ES-I3 (cell line): ENCODE data around the gene PRKAA1.
"Not testable (repeated sequence)": the region's sequence is repeated elsewhere in the genome, so short reads cannot be mapped to it uniquely, and the experiment has no call there.

Experiments
- H3K36me3 ChIP-seq: 2 replicates; pipeline ENCODE4 v1.6.1; 2013; ENCODE audit warnings: mild to moderate bottlenecking, low read length, control low read depth, moderate library complexity; ENCODE audit not compliant: insufficient read depth
- H3K4me1 ChIP-seq: 2 replicates; pipeline ENCODE4 v1.6.1; 2013; ENCODE audit warnings: mild to moderate bottlenecking, control low read depth, low read length; ENCODE audit not compliant: insufficient read depth
- H3K9ac ChIP-seq: 2 replicates; pipeline ENCODE4 v1.6.1; 2013; ENCODE audit warnings: low read depth, mild to moderate bottlenecking, low read length, moderate library complexity
- H3K9me3 ChIP-seq: 2 replicates; pipeline ENCODE4 v1.6.1; 2013; ENCODE audit warnings: mild to moderate bottlenecking, low read length, moderate library complexity; ENCODE audit not compliant: control insufficient read depth, insufficient read depth

The PRKAA1 gene

DNA sequence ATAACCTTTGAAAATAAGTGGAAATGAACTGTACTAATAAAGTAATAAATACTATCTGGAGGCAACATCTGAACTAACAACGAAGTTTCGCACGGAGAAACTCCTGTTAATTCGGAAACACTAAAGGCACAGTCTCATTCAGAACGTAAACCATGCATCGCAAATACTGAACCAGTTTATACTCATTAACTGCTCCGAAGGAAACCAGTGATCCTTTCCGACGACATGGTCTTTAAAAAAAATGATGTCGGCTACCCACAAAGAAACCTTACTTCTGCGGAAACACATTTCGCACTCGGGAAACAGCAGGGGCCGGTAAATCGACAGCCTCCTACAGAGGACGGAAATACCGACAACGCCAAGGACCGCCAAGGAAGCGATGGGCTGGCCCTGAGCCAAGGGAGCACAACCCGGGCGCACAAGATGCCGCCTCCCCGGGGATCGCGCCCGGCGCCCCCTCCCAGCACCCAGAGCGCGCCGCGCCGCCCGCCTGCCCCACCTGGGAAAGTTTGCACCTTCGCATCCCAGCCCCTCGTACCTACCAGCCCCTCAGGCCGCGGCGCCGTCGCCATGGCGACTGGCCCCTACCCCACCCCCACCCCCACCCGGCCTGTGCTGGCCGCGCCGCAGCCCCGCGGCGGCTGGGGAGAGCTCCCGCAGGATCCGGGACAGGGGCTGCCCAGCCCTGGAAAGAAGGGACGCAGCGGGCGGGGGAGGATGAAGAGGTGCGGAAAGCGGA lies 732 bp downstream of the PRKAA1 start:
- Histone ChIP-seq H3K9me3 (0 out of 2 replicates have a peak, but pooled peaks cover 2% of the 10 kb centered on the region), H3K4me1 (peaks cover 9% of the 10 kb centered on the region; the same call in 1 of the 2 replicates), H3K9ac (peak overlapping the region; percentile 62), H3K36me3 (no peaks in the 10 kb centered on the region)

DNA sequence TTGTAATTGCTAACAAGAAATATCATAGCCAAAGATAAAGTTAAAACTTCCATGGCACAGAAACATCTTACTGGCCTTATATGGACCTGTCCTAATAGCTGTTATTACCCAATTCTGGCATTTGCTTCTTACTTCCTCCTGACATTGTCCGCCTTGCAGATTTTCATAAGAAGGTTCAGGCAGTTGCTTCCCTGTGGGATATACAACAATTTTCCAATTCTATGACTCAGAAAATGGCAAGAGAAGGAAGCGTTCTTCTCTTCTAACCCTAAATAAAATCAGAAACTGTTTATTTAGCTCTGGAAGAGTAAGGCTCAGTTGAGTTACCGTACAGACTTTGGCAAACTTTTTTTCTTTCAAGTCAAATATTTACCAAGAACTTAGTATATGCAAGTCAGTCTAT lies 1.7 kb downstream of the PRKAA1 start:
- H3K9ac ChIP-seq: 0 out of 2 replicates have a peak overlapping the region, but pooled peaks have one; percentile 62
- peaks cover 3% of the 10 kb centered on the region; the same call in 1 of the 2 replicates for H3K4me1 ChIP-seq
- H3K36me3 ChIP-seq: no peaks in the 10 kb centered on the region
- 0 out of 2 replicates have a peak, but pooled peaks cover 2% of the 10 kb centered on the region for H3K9me3 ChIP-seq

DNA sequence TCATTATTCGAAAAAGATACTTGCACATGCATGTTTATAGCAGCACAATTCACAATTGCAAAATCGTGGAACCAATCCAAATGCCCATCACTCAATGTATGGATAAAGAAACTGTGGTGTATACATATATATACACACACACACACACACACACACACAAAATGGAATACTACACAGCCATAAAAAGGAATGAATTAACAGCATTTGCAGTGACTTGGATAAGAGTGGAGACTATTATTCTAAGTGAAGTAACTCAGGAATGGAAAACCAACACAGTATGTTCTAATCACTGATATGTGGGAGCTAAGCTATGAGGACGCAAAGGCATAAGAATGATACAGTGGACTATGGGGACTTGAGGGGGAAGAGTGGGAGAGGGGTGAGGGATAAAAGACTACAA lies 3.3 kb downstream of the PRKAA1 start:
- H3K9me3 ChIP-seq, H3K36me3 ChIP-seq, H3K4me1 ChIP-seq, H3K9ac ChIP-seq: not testable (repeated sequence)

- H3K9me3 ChIP-seq, H3K4me1 ChIP-seq, H3K9ac ChIP-seq, H3K36me3 ChIP-seq: not testable (repeated sequence)
Observed at GRCh38 chr5:40794340-40794739, 3.8 kb downstream of the PRKAA1 start.

- H3K9ac ChIP-seq, H3K9me3 ChIP-seq, H3K36me3 ChIP-seq, H3K4me1 ChIP-seq: not testable (repeated sequence)
Observed at GRCh38 chr5:40792691-40793090, 5.5 kb downstream of the PRKAA1 start.

DNA sequence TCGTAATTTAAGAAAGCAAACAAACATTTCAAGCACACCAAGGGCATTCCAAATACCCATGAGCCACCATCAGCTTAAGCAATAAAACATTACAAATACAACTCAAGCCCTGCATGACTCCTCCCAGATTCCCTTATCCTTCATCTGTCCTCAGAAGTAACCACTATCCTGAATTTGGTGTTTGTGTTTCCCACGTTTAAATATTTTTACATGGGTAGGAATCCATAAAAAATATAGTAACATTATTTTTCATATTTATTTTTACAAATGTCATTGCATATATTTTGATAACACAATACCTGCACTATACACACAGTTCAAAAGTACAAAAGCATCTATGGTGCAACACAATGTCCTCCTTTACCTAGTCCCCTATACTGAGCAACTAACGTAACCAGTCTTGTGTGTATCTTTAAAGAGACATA lies 6.4 kb downstream of the PRKAA1 start:
- peaks cover 3% of the 10 kb centered on the region; the same call in 1 of the 2 replicates for H3K4me1 ChIP-seq
- H3K9ac ChIP-seq: no peak overlapping the region
- no peaks in the 10 kb centered on the region for H3K36me3 ChIP-seq
- no peaks in the 10 kb centered on the region for H3K9me3 ChIP-seq

DNA sequence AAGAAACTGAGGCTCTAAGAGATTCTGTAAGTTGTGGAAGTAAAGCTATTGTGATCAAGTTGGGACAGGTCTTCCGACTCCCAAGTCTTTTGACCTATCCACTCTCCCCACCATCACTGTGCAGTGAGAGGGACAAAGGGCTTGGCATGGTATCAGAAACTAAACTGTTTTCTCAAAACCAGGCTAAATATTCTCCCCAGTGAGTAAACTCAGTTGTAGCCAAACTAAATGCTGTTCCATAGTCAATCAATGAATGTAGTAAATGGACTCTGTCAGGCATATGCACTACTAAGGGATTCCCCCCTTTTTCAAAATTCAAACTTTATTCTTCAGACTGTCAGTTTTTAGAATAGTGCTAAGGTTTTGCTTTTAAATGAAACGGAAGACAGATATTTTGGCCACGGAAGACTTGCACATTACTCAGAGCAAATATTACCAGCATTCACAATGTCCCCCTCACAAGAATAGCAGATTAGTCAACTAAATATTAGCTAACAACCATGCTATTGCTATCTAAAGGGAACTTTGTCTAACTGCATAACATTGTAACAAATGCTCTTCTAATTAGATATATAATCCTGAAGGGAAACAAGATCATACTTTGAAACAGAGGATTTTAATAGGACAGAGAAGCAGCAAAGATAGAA lies 7.1 kb downstream of the PRKAA1 start:
- no peak overlapping the region for H3K9ac ChIP-seq
- H3K36me3 ChIP-seq: no peaks in the 10 kb centered on the region
- no peaks in the 10 kb centered on the region for H3K9me3 ChIP-seq
- H3K4me1 ChIP-seq: no peaks in the 10 kb centered on the region

GRCh38 chr5:40788941-40789340 lies 9.2 kb downstream of the PRKAA1 start:
- H3K4me1 ChIP-seq, H3K36me3 ChIP-seq, H3K9me3 ChIP-seq, H3K9ac ChIP-seq: not testable (repeated sequence)

DNA sequence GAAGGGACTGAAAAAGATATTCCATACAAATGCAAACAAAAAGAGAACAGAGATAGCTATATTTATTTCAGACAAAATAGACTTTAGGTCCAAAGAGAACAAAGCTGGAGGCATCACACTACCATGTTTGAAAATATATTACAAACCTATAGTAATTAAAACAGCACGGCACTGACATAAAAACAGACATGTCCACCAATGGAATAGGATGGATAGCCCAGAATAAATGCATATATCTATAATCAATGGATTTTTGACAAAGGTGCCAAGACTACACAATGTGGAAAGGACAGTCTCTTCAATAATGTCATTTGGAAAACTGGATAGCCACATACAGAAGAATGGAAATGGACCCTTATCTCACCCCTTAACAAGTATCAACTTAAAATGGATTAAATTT lies 10.2 kb downstream of the PRKAA1 start:
- no peaks in the 10 kb centered on the region for H3K4me1 ChIP-seq
- no peak overlapping the region for H3K9ac ChIP-seq
- H3K9me3 ChIP-seq: no peaks in the 10 kb centered on the region
- no peaks in the 10 kb centered on the region for H3K36me3 ChIP-seq

DNA sequence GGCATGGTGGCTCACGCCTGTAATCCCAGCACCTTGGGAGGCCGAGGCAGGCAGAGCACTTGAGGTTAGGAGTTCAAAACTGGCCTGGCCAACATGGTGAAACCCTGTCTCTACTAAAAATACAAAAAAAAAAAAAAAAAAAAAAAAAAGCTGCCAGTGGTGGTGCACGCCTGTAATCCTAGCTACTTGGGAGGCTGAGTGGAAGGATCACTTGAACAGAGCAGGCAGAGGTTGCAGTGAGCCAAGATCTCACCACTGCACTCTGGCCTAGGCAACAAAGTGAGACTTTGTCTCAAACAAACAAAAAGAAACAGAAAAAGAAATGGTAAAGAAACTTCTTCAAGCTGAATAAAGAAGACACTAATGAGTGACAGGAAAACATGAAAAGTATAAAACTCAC lies 11.5 kb downstream of the PRKAA1 start:
- H3K9ac ChIP-seq, H3K4me1 ChIP-seq, H3K9me3 ChIP-seq, H3K36me3 ChIP-seq: not testable (repeated sequence)

DNA sequence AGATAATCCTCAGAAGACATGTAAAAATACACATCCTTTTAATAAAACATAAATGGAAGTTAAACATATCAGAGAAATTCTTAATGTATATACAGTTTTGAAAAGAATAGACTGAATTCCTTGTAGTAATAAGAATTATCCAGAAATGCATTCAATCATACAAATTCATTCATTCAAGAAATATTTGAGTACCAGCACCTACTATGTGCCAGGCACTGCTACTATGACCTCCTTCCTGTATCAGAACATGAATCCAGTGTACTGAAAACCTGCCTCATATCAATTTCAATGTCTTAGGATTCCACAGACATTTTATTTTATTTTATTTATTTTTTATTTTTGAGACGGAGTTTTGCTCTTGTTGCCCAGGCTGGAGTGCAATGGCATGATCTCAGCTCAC lies 13.3 kb downstream of the PRKAA1 start:
- H3K4me1 ChIP-seq: no peaks in the 10 kb centered on the region
- no peaks in the 10 kb centered on the region for H3K9me3 ChIP-seq
- no peaks in the 10 kb centered on the region; the same call in 1 of the 2 replicates for H3K36me3 ChIP-seq
- no peak overlapping the region for H3K9ac ChIP-seq

- Histone ChIP-seq H3K4me1 (no peaks in the 10 kb centered on the region), H3K9ac (no peak overlapping the region), H3K36me3 (no peaks in the 10 kb centered on the region; the same call in 1 of the 2 replicates), H3K9me3 (no peaks in the 10 kb centered on the region)
Observed at GRCh38 chr5:40784027-40784653, 14.0 kb downstream of the PRKAA1 start.

DNA sequence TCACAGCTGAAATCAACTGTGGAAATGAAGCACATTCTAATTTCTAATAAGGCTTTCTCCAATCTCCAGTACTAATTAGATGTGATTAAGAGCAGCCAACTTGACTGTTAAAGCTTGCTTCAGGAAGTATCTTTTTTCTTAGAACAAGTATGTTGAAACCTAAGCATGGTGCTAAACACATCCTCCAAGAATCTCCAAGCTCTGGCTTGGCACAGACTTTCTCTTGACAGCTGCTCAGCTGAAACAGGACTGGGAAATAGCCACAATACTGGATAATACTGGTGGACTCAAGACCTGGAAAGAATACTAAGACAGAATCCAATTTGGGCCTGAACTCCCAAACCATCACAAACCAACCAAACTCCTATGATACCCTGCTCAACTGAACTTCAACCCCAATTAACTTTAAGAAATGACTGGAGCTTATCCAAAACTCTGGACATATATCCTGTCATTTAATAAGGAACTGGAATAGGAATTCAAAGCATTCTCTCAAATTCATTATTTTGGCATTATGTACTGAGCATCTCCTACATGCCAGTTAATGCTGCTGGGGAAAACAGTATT lies 16.2 kb downstream of the PRKAA1 start:
- Histone ChIP-seq H3K36me3 (no peaks in the 10 kb centered on the region; the same call in 1 of the 2 replicates), H3K4me1 (no peaks in the 10 kb centered on the region), H3K9me3 (no peaks in the 10 kb centered on the region), H3K9ac (no peak overlapping the region)

- Histone ChIP-seq H3K36me3 (peaks cover under 1% of the 10 kb centered on the region; the same call in 1 of the 2 replicates), H3K9me3 (no peaks in the 10 kb centered on the region), H3K9ac (no peak overlapping the region), H3K4me1 (no peaks in the 10 kb centered on the region)
Observed at GRCh38 chr5:40780858-40781257, 17.3 kb downstream of the PRKAA1 start.
